ACC112 (cell line): ENCODE measurements around the gene FGF18.

ENCODE experiments used
- H2AFZ ChIP-seq: fragments of 200-600 bp; sonication (generic); one replicate; pipeline ENCODE4 v1.6.0; 2017; ENCODE audit warnings: antibody characterized with exemption, low read length; ENCODE audit not compliant: unreplicated experiment
- H3K27ac ChIP-seq: fragments of 200-600 bp; sonication (generic); 2 replicates; pipeline ENCODE4 v1.5.1; 2014; ENCODE audit warnings: low read depth, mild to moderate bottlenecking, antibody characterized with exemption, low read length, moderate library complexity
- H3K27me3 ChIP-seq: fragments of 200-600 bp; sonication (generic); 2 replicates; pipeline ENCODE4 v1.6.1; 2014; ENCODE audit warnings: mild to moderate bottlenecking, antibody characterized with exemption, low read length, moderate library complexity, mixed read lengths; ENCODE audit not compliant: insufficient read depth
- H3K36me3 ChIP-seq: fragments of 200-600 bp; sonication (generic); 2 replicates; pipeline ENCODE4 v1.6.1; 2016; ENCODE audit warnings: mild to moderate bottlenecking, antibody characterized with exemption, low read length, moderate library complexity, mixed read lengths; ENCODE audit not compliant: insufficient read depth
- H3K4me1 ChIP-seq: fragments of 200-600 bp; sonication (generic); one replicate; pipeline ENCODE4 v1.6.1; 2016; ENCODE audit warnings: low read length, mixed read lengths; ENCODE audit not compliant: insufficient read depth, unreplicated experiment, control insufficient read depth
- H3K4me3 ChIP-seq: fragments of 200-600 bp; sonication (generic); 2 replicates; pipeline ENCODE4 v1.5.1; 2014; ENCODE audit warnings: mild to moderate bottlenecking, low read depth, low read length
- H3K79me2 ChIP-seq: fragments of 200-600 bp; sonication (generic); one replicate; pipeline ENCODE4 v1.6.0; 2016; ENCODE audit warnings: low read length; ENCODE audit not compliant: control insufficient read depth, unreplicated experiment, insufficient read depth

The FGF18 gene

DNA sequence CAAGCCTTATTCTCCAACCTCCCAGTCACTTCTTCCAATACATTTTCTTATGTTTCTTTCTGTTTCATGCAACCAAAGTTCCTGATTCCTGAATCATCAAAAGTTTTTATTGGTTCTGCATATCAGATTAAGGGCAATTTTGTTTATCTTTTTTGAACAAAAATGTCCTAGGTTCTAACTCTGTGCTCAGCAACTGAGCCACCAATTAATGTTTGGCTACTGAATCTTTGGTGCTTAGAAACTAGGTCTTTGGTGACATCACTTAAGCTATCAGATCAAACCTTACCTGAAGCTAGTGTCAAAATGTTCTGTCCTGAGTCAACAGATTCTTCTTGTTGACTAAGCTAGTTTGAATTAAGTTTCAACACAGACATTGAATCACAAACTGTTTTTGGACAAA is 56.1 kb downstream of the FGF18 start:
- peaks cover 27% of the 10 kb centered on the region; the same call in 1 of the 2 replicates for H3K27me3 ChIP-seq
- H3K4me3 ChIP-seq = no peak overlapping the region
- H3K79me2 ChIP-seq = no peaks in the 10 kb centered on the region
- no peaks in the 10 kb centered on the region for H3K36me3 ChIP-seq
- H3K27ac ChIP-seq = no peak overlapping the region
- no peak overlapping the region for H2AFZ ChIP-seq
- H3K4me1 ChIP-seq = no peaks in the 10 kb centered on the region

- Histone ChIP-seq H3K4me1 (peaks cover 2% of the 10 kb centered on the region), H3K27ac (no peak overlapping the region), H3K36me3 (no peaks in the 10 kb centered on the region), H3K79me2 (no peaks in the 10 kb centered on the region), H3K27me3 (peaks cover 21% of the 10 kb centered on the region; the same call in 1 of the 2 replicates), H3K4me3 (no peak overlapping the region), H2AFZ (no peak overlapping the region)
These were observed 57.3 kb downstream of the FGF18 start for GRCh38 chr5:171476701-171477100.

GRCh38 chr5:171477101-171477500 is 57.7 kb downstream of the FGF18 start:
- no peaks in the 10 kb centered on the region for H3K36me3 ChIP-seq
- no peak overlapping the region for H3K4me3 ChIP-seq
- H3K27ac ChIP-seq = no peak overlapping the region
- H3K4me1 ChIP-seq = peaks cover 4% of the 10 kb centered on the region
- no peaks in the 10 kb centered on the region for H3K79me2 ChIP-seq
- peaks cover 21% of the 10 kb centered on the region; the same call in 1 of the 2 replicates for H3K27me3 ChIP-seq
- H2AFZ ChIP-seq = no peak overlapping the region

DNA sequence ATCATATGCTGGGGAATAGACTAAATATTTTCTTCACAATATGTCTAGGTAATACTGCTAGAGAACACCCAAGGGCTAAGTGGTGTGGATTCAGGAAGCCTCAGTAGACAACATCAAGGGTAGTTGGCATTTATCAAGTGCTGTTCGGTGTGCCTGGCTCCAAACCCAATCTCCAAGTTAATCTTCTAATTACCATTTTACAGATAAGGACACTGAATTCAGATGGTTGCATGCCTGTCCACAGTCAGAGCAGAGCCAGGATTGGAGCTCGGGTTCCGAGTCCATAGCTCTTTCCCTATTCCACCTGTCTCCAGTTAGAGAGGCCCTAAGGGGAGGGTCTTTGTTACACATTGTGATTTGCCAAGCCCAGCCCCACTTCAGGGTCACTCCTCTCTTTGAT is 58.2 kb downstream of the FGF18 start:
- H3K4me1 ChIP-seq = peaks cover 4% of the 10 kb centered on the region
- H3K27me3 ChIP-seq = peaks cover 21% of the 10 kb centered on the region; the same call in 1 of the 2 replicates
- H2AFZ ChIP-seq = no peak overlapping the region
- H3K27ac ChIP-seq = no peak overlapping the region
- H3K79me2 ChIP-seq = no peaks in the 10 kb centered on the region
- no peaks in the 10 kb centered on the region for H3K36me3 ChIP-seq
- no peak overlapping the region for H3K4me3 ChIP-seq

DNA sequence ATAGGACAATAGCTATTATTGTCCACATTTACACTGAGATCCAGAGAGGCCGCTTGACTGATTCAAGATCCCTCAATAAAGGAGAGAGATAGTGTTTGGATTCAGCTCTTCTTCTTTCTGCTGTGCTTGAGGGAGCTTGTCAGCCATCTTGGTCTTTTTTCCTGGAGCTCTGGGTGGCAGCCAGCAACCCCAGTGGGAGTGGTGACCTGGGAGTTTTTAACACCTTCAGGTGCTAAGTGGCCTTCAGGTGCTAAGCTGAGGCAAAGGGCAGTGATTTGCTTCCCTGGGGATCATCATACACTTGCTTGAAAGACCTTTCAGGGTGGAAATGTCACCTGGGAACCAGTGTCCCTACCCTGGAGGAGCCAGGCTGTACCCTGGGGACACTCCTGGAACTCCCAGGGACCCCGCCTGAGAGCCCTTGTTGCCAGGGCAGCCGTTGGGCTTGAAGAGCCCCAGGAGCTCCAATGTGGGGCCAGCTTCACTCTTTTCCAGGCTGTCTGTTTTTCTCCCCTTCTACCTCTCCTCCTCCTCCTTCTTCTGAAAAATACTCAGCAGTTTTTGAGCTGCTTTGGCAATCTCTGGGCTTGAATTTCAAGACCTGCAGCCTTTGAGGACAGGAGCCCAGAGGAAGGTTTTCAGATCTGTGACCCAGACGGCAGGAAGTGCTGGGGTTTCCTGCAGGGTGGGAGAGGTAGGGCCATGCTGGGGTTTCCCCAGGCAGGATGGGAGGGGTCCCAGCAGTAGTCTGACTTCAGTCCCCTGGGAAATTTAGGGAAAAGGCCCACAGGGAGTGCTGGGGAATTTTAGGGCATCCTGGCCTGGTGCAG is 59.7 kb downstream of the FGF18 start:
- Histone ChIP-seq H3K4me1 (peaks cover 4% of the 10 kb centered on the region), H3K36me3 (no peaks in the 10 kb centered on the region), H3K27ac (no peak overlapping the region), H3K27me3 (peaks cover 21% of the 10 kb centered on the region; the same call in 1 of the 2 replicates), H3K4me3 (no peak overlapping the region), H2AFZ (no peak overlapping the region), H3K79me2 (no peaks in the 10 kb centered on the region)

DNA sequence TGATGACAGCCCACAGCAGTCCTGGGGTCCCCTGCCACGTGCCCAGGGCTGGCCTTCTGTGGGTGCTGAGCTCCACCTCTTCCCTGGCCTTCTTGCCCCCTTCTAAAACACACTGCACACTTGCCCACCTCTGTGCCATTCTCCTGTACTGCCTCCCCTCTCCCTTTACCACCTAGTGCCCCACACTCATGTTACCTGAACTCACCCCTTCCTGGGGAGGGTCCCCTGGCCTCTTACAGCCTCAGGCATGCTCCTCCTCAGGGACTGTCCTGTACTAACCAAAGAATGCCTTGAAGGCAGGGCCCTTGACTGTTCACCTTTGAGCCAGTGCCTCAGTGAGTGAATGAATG is 60.3 kb downstream of the FGF18 start:
- no peak overlapping the region for H2AFZ ChIP-seq
- no peaks in the 10 kb centered on the region for H3K36me3 ChIP-seq
- no peak overlapping the region for H3K27ac ChIP-seq
- peaks cover 21% of the 10 kb centered on the region; the same call in 1 of the 2 replicates for H3K27me3 ChIP-seq
- no peaks in the 10 kb centered on the region for H3K79me2 ChIP-seq
- no peak overlapping the region for H3K4me3 ChIP-seq
- H3K4me1 ChIP-seq = peaks cover 4% of the 10 kb centered on the region

GRCh38 chr5:171480239-171480638 is 60.8 kb downstream of the FGF18 start:
- Histone ChIP-seq H3K4me3 (no peak overlapping the region), H3K36me3 (no peaks in the 10 kb centered on the region), H3K27ac (no peak overlapping the region), H3K79me2 (no peaks in the 10 kb centered on the region), H3K27me3 (peaks cover 21% of the 10 kb centered on the region; the same call in 1 of the 2 replicates), H2AFZ (no peak overlapping the region), H3K4me1 (peaks cover 4% of the 10 kb centered on the region)

GRCh38 chr5:171481571-171482433 is 62.4 kb downstream of the FGF18 start:
- Histone ChIP-seq H2AFZ (no peak overlapping the region), H3K27ac (no peak overlapping the region), H3K36me3 (no peaks in the 10 kb centered on the region)

DNA sequence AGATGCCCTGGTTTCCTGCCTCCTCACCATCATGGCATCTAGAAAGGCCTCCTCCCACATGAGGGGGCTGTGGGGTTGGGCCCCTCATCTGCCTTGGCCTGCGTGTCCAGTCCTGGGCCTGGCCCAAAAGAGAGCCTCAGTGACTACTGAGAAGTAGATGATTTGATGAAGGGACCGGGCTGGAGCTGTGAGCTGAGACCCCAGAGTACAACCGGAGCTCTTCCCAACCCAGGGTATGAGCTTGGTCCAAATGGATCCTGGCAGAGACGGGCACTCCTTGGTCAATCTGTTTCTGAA is 62.9 kb downstream of the FGF18 start:
- Histone ChIP-seq H3K27me3 (peaks cover 16% of the 10 kb centered on the region; the same call in 1 of the 2 replicates), H3K4me3 (no peak overlapping the region), H3K27ac (no peak overlapping the region), H2AFZ (no peak overlapping the region), H3K4me1 (peaks cover 4% of the 10 kb centered on the region), H3K36me3 (no peaks in the 10 kb centered on the region), H3K79me2 (no peaks in the 10 kb centered on the region)

More at GRCh38 chr5:171481571-171482433, 62.4 kb downstream of the FGF18 start:
- Histone ChIP-seq H3K79me2 (no peaks in the 10 kb centered on the region), H3K27me3 (peaks cover 21% of the 10 kb centered on the region; the same call in 1 of the 2 replicates), H3K4me3 (no peak overlapping the region), H3K4me1 (peaks cover 4% of the 10 kb centered on the region)

DNA sequence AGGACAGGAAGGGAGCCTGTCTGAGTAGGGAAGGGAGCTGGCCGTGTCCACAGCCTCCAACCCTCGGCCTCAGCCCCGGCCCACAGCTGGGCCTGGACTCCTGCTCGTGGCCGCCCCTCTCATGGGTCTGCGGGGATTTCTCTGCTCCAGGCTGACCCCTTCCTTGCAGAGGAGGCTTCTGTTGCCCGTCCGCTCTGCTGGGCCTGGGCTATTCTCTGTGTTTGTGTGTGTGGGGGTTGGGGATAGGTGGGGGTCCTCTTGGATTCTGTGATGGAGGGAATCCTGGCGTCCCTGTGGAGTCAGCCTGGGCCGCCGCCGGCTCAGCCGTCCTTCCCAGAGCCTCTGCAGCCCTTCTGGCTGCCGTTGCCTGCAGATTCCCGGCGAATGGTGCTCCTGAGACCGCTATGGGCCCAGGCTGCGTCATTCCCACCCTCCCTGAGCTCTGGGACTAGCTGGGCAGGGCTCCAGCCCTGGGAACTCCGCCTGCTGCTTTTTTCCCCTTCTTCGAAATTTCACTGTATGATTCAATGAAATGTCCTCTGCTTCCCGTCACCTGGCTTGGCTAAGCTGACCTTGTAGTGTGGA is 64.2 kb downstream of the FGF18 start:
- H3K4me3 ChIP-seq = no peak overlapping the region
- peaks cover 4% of the 10 kb centered on the region for H3K4me1 ChIP-seq
- H2AFZ ChIP-seq = no peak overlapping the region
- no peaks in the 10 kb centered on the region for H3K36me3 ChIP-seq
- H3K79me2 ChIP-seq = no peaks in the 10 kb centered on the region
- no peak overlapping the region for H3K27ac ChIP-seq
- peaks cover 5% of the 10 kb centered on the region; the same call in 1 of the 2 replicates for H3K27me3 ChIP-seq
